Stimulated activated CD4-positive, alpha-beta T cell treated with anti-CD3 and anti-CD28 coated beads, Interleukin-12 subunit alpha, Interleukin-12 subunit beta, amount 100 ng/mL, for 24 hours (primary cell): ENCODE results near the gene SLC16A12.
"Not testable (repeated sequence)": the region's sequence is repeated elsewhere in the genome, so short reads cannot be mapped to it uniquely, and the experiment has no call there.

Experiments
- DNase-seq, 2 experiments: peaks; one replicate each; pipeline ENCODE4 v3.0.0-alpha.2; 2020; ENCODE audit warnings: low read depth in 2 of 2

Gene SLC16A12

DNA sequence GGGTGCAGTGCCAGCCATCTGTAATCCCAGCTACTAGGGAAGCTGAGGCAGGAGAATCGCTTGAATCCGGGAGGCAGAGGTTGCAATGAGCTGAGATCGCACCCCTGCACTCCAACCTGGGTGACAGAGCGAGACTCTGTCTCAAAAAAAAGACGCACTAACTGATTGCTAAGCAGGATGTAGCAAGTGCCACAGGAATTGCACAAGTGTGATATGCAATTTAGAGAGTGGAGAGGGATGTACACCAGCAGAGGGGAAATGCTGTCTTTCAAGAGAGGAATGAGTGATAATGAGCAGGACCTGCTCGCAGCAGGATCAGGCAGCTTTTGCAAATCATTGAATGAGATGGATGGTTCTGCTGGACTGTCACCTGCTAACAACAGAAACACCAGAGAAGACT, 13.3 kb upstream of the SLC16A12 start:
- DNase-seq: no peak

- no peak for DNase-seq
Measured at GRCh38 chr10:89547853-89548513, 12.6 kb upstream of the SLC16A12 start.

DNA sequence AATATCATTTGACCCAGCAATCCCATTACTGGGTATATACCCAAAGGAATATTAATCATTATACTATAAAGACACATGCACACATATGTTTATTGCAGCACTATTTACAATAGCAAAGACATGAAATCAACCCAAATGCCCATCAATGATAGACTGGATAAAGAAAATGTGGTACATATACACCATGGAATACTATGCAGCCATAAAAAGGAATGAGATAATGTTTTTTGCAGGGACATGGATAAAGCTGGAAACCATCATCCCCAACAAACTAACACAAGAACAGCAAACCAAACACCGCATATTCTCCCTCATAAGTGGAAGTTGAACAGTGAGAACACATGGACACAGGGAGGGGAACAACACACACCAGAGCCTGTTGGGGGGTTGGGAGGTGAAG, 11.3 kb upstream of the SLC16A12 start:
- not testable (repeated sequence) for DNase-seq

GRCh38 chr10:89543841-89544240, 8.4 kb upstream of the SLC16A12 start:
- DNase-seq: no peak

DNA sequence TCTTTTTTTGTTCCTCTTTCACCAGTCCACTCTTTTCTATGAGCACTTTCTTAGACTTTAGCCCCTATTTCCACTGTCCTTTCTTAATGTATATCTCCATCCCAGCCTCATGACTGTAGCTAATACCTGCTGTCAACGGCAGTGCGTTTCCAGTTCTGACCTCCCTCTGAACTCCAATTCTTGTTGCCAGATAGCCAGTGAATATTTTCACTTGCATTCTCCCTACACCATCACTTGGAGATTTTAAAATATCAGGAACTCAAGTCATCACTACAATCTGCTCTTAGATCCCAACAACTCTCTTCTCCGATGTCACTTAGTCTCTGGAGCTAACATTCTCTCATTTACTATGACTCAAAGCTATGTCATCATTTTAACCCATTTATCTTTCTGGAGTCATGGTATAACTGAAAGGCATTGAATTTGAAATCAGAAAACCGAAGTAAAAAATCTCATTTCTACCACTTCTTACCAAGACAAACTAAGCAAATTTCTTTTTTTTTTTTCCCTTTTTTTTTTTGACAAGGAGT, 5.1 kb upstream of the SLC16A12 start:
- no peak for DNase-seq

GRCh38 chr10:89537364-89537763, 2.0 kb upstream of the SLC16A12 start:
- no peak for DNase-seq

- DNase-seq: no peak
Measured at GRCh38 chr10:89536013-89536354, 590 bp upstream of the SLC16A12 start.

- no peak for DNase-seq
Measured at GRCh38 chr10:89534826-89535166, 598 bp downstream of the SLC16A12 start.

- DNase-seq: no peak
Measured at GRCh38 chr10:89532476-89532875, 2.9 kb downstream of the SLC16A12 start.

GRCh38 chr10:89531359-89531758, 4.0 kb downstream of the SLC16A12 start:
- DNase-seq: no peak

DNA sequence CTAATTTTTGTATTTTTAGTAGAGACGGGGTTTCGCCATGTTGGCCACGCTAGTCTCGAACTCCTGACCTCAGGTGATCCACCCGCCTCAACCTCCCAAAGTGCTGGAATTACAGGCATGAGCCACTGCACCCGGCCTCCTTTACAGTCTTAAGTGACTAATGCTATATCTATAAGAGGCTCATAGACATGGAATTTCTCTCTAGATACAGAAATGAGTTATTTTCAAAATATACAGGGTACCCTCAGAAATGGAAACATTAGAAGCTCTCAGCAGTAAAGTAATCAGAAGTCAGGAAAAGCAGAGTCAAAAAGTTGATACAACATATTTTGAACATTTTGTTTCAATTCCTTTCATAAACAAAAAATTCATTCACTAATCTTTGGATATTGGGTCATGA, 5.7 kb downstream of the SLC16A12 start:
- DNase-seq: not testable (repeated sequence)

DNA sequence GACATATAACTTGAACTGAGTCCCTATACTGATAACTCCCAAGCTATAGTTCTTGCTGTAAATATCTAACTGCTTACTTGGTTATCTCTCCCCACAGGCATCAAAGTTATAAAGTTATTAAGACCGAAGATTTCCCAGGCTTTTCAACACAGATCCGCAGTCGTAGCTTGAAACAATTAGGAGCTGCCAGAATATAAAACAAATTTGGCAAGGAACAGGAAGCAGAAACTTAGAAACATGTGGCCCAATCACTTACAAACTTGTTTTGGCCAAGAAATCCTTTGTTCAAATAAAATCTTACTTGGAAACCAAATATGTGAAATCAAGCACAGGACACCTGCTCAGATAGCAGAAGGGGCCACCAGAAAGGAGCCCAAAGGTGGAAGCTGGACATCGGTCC, 9.0 kb downstream of the SLC16A12 start:
- DNase-seq: no peak

DNA sequence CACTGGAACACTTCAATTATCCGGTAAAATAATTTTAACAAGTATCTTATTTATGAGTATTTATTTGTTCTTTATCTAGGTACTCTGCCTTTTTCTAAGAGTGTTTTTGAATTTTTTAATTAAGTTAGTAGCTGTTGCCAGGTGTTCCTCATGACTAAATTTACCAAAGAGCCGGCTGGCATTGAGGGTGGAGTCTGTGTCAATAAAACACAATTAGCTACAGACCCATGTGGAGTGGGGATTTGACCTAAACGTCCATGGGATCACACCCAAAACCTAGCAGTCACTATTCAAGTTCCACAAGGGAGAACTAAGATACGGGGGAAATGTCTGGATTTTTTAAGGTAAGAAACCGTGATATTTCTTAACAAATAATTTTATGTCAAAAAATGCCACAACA, 9.8 kb downstream of the SLC16A12 start:
- DNase-seq: no peak

- DNase-seq: no peak
Measured at GRCh38 chr10:89524279-89524678, 11.1 kb downstream of the SLC16A12 start.

DNA sequence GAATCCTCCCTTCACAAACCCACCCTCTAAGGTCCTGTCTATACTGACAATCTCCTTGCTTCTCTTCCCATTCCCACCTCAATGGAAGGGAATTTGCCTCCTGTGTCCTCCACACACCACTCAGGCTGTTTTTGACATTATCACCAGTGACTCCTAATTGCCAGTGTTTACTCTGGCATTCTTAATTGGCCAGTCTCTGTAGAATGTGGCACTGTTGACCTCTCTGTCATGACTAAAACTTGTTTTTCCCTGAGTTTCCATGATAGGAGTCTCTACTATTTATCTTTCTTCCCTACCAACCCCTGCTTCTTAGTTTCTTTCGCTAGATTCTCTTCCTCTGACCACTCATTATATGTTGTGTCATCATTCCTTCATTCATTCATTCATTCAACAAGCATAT, 12.1 kb downstream of the SLC16A12 start:
- no peak for DNase-seq

DNA sequence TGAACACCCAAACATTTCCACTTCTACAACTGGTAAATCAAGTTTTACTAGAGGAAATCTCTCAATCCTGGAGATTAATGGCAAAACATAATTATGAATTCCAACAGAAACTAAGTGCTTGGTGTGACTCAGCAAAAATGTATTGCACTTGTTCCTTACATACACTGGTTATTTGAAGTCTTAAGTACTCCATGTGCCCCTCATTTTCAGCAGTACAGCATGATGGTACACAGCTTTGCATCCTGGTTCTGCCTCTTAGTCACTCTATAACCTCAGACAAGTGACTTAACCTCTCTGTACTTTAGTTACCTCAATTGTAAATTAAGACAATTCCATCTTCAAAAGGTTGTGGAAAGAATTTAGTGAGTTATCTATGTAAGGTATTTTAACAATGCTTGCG, 12.9 kb downstream of the SLC16A12 start:
- DNase-seq: no peak

GRCh38 chr10:89521368-89521767, 14.0 kb downstream of the SLC16A12 start:
- DNase-seq: no peak

DNA sequence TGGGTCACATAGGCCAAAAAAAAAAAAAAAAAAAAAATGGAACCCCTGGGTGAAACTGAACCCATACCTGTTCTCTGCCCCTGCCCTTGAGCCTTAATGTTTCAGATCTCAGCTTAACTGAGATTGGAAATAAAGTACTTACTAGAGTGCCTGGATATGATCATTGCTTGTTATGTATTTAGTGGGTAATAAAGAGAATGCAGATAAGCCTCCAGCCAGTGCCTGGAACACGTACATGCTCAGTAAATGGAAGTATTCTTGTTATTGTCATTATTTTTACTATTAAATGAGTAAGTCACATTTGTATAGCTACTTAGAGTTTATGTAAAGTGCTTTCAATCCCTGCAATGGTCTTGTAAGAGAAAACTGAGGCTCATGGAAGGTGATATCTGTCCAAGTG, 14.7 kb downstream of the SLC16A12 start:
- DNase-seq: no peak

DNA sequence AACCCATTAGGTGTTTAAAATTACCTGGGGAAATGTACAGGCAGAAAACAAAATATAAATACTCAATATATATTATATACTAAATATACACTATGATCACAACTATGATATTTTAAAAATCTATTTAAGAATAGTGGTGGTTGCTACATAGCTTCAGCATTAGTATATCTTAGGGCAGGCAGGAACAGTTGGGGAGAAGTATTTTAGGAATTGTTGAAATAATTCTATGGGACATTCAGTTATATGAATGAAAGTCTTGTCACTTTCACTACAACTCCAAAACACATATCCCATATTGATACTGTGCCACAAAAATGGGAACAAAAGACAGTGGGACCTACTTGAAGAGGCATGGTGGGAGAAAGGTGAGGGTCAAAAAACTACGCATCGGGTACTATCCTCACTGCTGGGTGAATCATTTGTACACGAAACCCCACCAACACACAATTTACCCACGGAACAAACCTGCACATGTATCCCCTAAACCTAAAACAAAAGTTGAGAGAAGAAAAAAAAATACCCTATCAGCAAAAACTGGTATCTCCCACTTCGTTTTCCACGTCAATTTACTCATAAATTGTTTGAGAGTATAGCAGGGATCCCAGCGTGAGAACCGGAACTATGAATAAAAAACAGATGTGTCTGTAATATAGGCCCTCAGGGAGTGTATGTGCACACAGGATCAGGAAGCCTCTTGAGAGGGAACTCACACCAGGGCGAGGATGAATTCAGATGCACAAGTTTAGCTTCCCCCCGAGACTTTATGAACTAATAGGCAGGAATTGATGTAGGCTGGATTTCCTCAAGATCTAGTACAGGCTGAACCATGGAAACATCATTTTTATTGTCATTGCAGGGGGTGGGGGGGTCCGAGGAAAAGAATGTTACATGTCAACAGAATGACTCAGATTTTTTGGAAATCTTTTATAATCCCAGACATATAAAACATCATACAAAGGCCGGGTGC, 16.2 kb downstream of the SLC16A12 start:
- no peak for DNase-seq

DNA sequence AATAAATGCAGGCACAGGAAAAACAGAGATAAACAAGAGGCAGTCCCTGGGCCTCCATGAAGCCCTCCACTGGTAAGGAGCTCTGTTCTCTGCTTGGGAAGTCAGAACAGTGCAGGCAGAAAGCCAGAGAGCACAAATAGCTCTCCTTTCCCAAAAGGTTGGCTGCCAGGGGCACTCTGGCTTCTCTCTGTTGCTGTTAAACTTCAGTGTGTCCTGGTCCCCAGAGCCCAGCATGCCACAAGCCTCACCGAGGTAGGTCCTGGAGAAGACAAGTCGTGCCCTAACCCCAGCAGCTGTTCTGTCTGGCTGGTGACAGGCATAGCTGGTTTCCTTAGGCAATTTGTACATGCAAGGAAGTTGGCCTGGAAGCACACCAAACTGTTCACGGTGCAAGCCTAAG, 17.3 kb downstream of the SLC16A12 start:
- DNase-seq: no peak

DNA sequence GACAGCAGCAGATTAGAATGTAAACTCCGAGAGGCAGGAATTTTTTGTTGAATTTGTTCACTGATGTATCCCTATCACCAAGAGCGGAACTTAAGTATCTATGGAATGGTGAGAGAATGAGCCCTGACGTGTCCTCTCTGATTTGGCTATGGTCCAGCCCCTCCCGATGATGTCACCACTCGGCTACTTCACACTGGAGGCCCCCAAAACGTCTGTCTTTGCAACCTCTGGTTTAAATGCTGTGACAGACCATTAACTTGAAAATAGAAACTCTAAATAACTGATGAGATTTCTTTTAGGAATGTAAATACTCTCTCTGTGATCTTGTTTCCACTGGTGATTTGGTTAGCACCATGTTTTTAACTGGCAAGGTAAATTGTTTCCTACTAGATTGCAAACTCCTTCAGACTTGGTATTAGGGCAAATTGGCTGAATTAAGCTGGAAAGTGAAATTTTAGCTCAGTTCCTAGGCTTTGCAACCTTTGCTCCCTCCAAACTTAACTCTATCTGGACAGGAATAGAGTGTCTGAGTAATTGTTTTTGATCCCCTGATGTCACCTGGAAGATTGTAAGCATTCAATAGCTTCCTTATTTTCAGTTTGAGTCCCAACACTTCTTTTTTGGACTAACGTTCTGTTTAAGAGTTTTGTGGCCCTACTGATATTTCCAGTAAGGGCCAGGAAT, 19.1 kb downstream of the SLC16A12 start:
- DNase-seq: no peak

DNA sequence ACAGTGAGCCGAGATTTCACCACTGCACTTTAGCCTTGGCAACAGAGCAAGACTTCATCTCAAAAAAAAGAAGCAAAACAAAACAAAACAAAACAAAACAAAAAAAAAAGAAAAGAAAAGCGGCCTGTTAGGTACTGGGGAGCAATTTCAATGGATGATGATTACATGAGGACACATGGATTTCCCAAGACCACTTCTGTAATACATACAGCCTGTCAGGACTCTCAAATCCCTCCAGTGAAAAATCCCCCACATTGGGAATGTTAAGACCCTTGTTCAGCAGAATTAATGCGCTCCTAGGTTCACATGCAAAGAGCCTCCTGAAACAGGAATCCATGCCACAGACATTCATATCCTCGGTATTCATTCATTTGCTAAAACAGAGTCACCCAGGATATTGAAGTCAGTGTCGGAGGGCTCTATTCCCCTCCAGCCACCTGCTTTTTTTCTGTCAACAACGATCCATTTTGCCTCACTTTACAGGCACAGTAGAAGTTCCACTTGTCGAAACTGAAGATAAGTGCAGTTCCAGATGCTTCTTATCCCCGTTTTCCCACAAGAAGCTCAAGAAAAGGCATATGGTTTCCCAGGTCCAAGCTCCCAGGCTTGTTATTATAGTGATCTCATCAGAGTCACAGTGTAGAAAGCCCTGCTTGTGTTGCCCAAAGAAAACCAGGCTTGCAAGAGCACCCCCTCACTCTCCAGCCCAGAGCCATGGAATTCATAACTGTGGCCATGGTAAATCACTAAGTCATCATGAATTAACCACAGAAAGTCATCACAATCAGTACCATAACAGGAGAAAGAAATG, 20.2 kb downstream of the SLC16A12 start:
- DNase-seq: no peak
